HCT116 (cell line): Measurements from ENCODE around the gene NRCAM.

Experiments
- CTCF ChIP-seq, 3 experiments: fragments of 200-600 bp in 1 of 3; sonication (generic) in 1 of 3; IDR thresholded peaks in 2 of 3; conservative IDR thresholded peaks in 1 of 3; 2 replicates each; pipeline ENCODE4 v1.5.1; 2012 to 2017; ENCODE audit warnings: low read depth in 2 of 3, low read length in 2 of 3, antibody characterized with exemption in 1 of 3, borderline replicate concordance in 1 of 3, control low read depth in 1 of 3, mild to moderate bottlenecking in 1 of 3, mixed read lengths in 1 of 3, mixed run types in 1 of 3, moderate library complexity in 1 of 3; ENCODE audit not compliant: insufficient read depth in 1 of 3
- POLR2AphosphoS5 ChIP-seq: IDR thresholded peaks from 2 replicates; pipeline ENCODE4 v1.6.1; 2011; ENCODE audit warnings: mild to moderate bottlenecking, low read depth, low read length, moderate library complexity
- RAD21 ChIP-seq: IDR thresholded peaks from 2 replicates; pipeline ENCODE4 v1.6.1; 2012; ENCODE audit warnings: low read depth, mild to moderate bottlenecking

- TF ChIP-seq RAD21 (no peak), CTCF (IDR thresholded peaks at IDR 0.05 in 2 of 3, conservative IDR thresholded peaks at IDR 0.05 in 1 of 3; ENCODE audit: borderline replicate concordance in 1 of 3, insufficient read depth in 1 of 3, low read depth in 2 of 3, low read length in 2 of 3) (no peak), POLR2AphosphoS5 (no peak)
Observed at GRCh38 chr7:108291791-108292440, 164.3 kb downstream of the NRCAM start.
